Stomach (tissue), 9 donors: ENCODE data around the gene SH3BGRL3. TPM values are rescaled to one million over a fixed set of nuclear protein-coding genes. Genes with fewer than 3 reads are reported as not detected.
"Not testable (repeated sequence)": the region's sequence is repeated elsewhere in the genome, so short reads cannot be mapped to it uniquely, and the experiment has no call there.

Experiments used
- DNase-seq, 2 donors: peaks; one replicate each; pipeline versions ENCODE4 v3.0.0 to v3.0.0-alpha.2; 2013 to 2019
- H3K27ac ChIP-seq, 5 donors: fragments of 200-600 bp in 4 of 5; sonication (generic) in 4 of 5; one replicate each; pipeline ENCODE4 v1.5.1; 2013 to 2019; ENCODE audit warnings: mild to moderate bottlenecking in 1 of 5, moderate library complexity in 1 of 5
- H3K27me3 ChIP-seq, 3 donors: fragments of 200-600 bp; sonication (generic); one replicate each; pipeline ENCODE4 v1.5.1; 2017 to 2019; ENCODE audit warnings: mixed run types in 1 of 3
- H3K36me3 ChIP-seq, 4 donors: fragments of 200-600 bp; sonication (generic); 1 replicate in 3 of 4; 2 replicates in 1 of 4; pipeline ENCODE4 v1.5.1; 2016 to 2019
- H3K4me1 ChIP-seq, 4 donors: fragments of 200-600 bp; sonication (generic); one replicate each; pipeline ENCODE4 v1.5.1; 2016 to 2019
- H3K4me3 ChIP-seq, 4 donors: fragments of 200-600 bp; sonication (generic) in 3 of 4; one replicate each; pipeline ENCODE4 v1.5.1; 2016 to 2019; ENCODE audit warnings: mild to moderate bottlenecking in 1 of 4
- H3K9me3 ChIP-seq, 4 donors: fragments of 200-600 bp; sonication (generic); one replicate each; pipeline ENCODE4 v1.5.1; 2016 to 2019
- CTCF ChIP-seq, 7 experiments: fragments of 450-650 bp in 4 of 7; fragments of 200-600 bp in 3 of 7; sonication (generic) in 3 of 7; IDR thresholded peaks; one replicate each; pipeline ENCODE4 v1.5.1; 2016 to 2019; ENCODE audit warnings: antibody characterized with exemption in 7 of 7, control low read depth in 2 of 7, mild to moderate bottlenecking in 1 of 7
- EP300 ChIP-seq: sonication (generic); formaldehyde crosslinking; IDR thresholded peaks from one replicate; pipeline ENCODE4 v1.6.1; 2017; ENCODE audit warnings: antibody characterized with exemption
- POLR2A ChIP-seq, 4 donors: fragments of 450-650 bp; IDR thresholded peaks; one replicate each; pipeline ENCODE4 v1.6.1; 2016; ENCODE audit warnings: antibody characterized with exemption in 4 of 4, control low read depth in 2 of 4, mild to moderate bottlenecking in 1 of 4, moderate library complexity in 1 of 4
- POLR2AphosphoS5 ChIP-seq, 3 donors: sonication (generic); formaldehyde crosslinking; IDR thresholded peaks; one replicate each; pipeline ENCODE4 v1.6.1; 2016; ENCODE audit warnings: antibody characterized with exemption in 3 of 3
- WGBS, 5 donors: extraction: QIAGEN DNeasy Blood & Tissue Kit in 3 of 5; methylation state at CpG; one replicate each; pipeline versions ENCODE4 v1.1.5 to v1.1.7; 2013 to 2018; 5-methylcytosine and 5-hydroxymethylcytosine counted together
- intact Hi-C: fragments of 100-400 bp; cut with DNase I; formaldehyde crosslinking; loops from one replicate; pipeline ENCODE4 v1.15.1; 2023; ENCODE audit warnings: low total_unique reads
- polyA plus RNA-seq, 3 donors: library from polyadenylated mRNA; stranded (reverse); fragments of 200-250 nt; gene quantifications; one replicate each; pipeline ENCODE4 v1.2.3, GENCODE V29; 2013
- total RNA-seq, 5 donors: library from RNA; depleted of rRNA; stranded (reverse); fragments of >200 nt; gene quantifications; one replicate each; pipeline versions ENCODE4 v1.1.0 to v1.2.3, GENCODE V29; 2014 to 2016
- donor health status: healthy with polysubstance abuse.
- donor health status: Bipolar disorder and iron deficiency.
- donor health status: healthy.

Gene SH3BGRL3
- total and polyA plus RNA-seq, 8 donors: 7.2 to 267 (median 79.3) TPM

GRCh38 chr1:26323382-26323781, 43.5 kb downstream of the SH3BGRL3 start:
- Histone ChIP-seq H3K27me3 (peaks cover 0 to 18% (median 0%) of the 10 kb centered on the region in 3 donors), H3K9me3 (no peaks in the 10 kb centered on the region), H3K36me3 (no peaks in the 10 kb centered on the region), H3K4me1 (peaks cover 0 to 13% (median 10%) of the 10 kb centered on the region in 4 donors), H3K4me3 (no peak overlapping the region), H3K27ac (no peak overlapping the region)
- 92 to 97% (median 92%) methylated on average over 2 of the region's 2 CpGs for WGBS, 5 donors
- intact Hi-C loops: loop anchor here (5.0 kb wide), 2 partner anchors 36 to 51 kb away; no protein-coding TSS in a partner anchor
- no peak for TF ChIP-seq EP300
- TF ChIP-seq POLR2AphosphoS5 (IDR thresholded peaks at IDR 0.05): no peak
- no peak for TF ChIP-seq CTCF (IDR thresholded peaks at IDR 0.05)
- no peak for TF ChIP-seq POLR2A (IDR thresholded peaks at IDR 0.05)
- no peak for DNase-seq

- intact Hi-C loops: loop anchor here (5.0 kb wide), 2 partner anchors 37 to 52 kb away; no protein-coding TSS in a partner anchor
- 73 to 82% (median 78%) methylated on average over 3 of the region's 3 CpGs for WGBS, 5 donors
These were observed 44.7 kb downstream of the SH3BGRL3 start for GRCh38 chr1:26324550-26324949.

GRCh38 chr1:26327956-26328362, 48.1 kb downstream of the SH3BGRL3 start:
- 73 to 88% (median 83%) methylated on average over 8 of the region's 8 CpGs for WGBS, 5 donors
- Histone ChIP-seq H3K4me3 (no peak overlapping the region), H3K4me1 (no peaks in the 10 kb centered on the region), H3K27ac (no peak overlapping the region), H3K27me3 (peaks cover 0 to 28% (median 0%) of the 10 kb centered on the region in 3 donors), H3K9me3 (no peaks in the 10 kb centered on the region), H3K36me3 (no peaks in the 10 kb centered on the region)
- intact Hi-C loops: no loop called here
- no peak for TF ChIP-seq POLR2AphosphoS5 (IDR thresholded peaks at IDR 0.05)
- no peak for DNase-seq

More at GRCh38 chr1:26324550-26324949, 44.7 kb downstream of the SH3BGRL3 start:
- no peak overlapping the region for H3K27ac ChIP-seq
- H3K27me3 ChIP-seq: peaks cover 0 to 21% (median 0%) of the 10 kb centered on the region in 3 donors
- no peaks in the 10 kb centered on the region for H3K9me3 ChIP-seq
- TF ChIP-seq EP300 (no peak), CTCF (IDR thresholded peaks at IDR 0.05) (no peak), POLR2A (IDR thresholded peaks at IDR 0.05) (no peak), POLR2AphosphoS5 (IDR thresholded peaks at IDR 0.05) (no peak)
- peaks cover 0 to 13% (median 10%) of the 10 kb centered on the region in 4 donors for H3K4me1 ChIP-seq
- no peak for DNase-seq
- H3K4me3 ChIP-seq: no peak overlapping the region
- H3K36me3 ChIP-seq: no peaks in the 10 kb centered on the region

GRCh38 chr1:26328597-26328996, 48.7 kb downstream of the SH3BGRL3 start:
- WGBS, 5 donors: 78 to 89% (median 85%) methylated on average over 8 of the region's 8 CpGs
- Histone ChIP-seq H3K9me3 (no peaks in the 10 kb centered on the region), H3K27ac (no peak overlapping the region), H3K36me3 (no peaks in the 10 kb centered on the region), H3K27me3 (peaks cover 0 to 34% (median 0%) of the 10 kb centered on the region in 3 donors), H3K4me1 (no peaks in the 10 kb centered on the region), H3K4me3 (no peak overlapping the region)
- DNase-seq: no peak
- intact Hi-C loops: no loop called here
- TF ChIP-seq EP300: no peak
- no peak for TF ChIP-seq CTCF (IDR thresholded peaks at IDR 0.05)
- TF ChIP-seq POLR2A (IDR thresholded peaks at IDR 0.05): no peak
- TF ChIP-seq POLR2AphosphoS5 (IDR thresholded peaks at IDR 0.05): no peak

- intact Hi-C loops: not testable (repeated sequence)
- 88 to 97% (median 90%) methylated on average over 4 of the region's 4 CpGs for WGBS, 5 donors
These were observed 49.5 kb downstream of the SH3BGRL3 start for GRCh38 chr1:26329380-26329779.

More at GRCh38 chr1:26329380-26329779, 49.5 kb downstream of the SH3BGRL3 start:
- not testable (repeated sequence) for H3K27ac ChIP-seq, H3K36me3 ChIP-seq, H3K4me1 ChIP-seq, DNase-seq, H3K9me3 ChIP-seq, H3K4me3 ChIP-seq
- peaks cover 0 to 38% (median 0%) of the 10 kb centered on the region in 3 donors for H3K27me3 ChIP-seq
